Fibroblast of skin of left biceps (primary cell): ENCODE measurements around the gene GLG1.

Experiments
- DNase-seq, 2 experiments: peaks; one replicate each; pipeline ENCODE4 v3.0.0-alpha.2; 2013; ENCODE audit warnings: low read depth in 2 of 2

The GLG1 gene

GRCh38 chr16:74608944-74609343 is 2.0 kb upstream of the GLG1 start:
- no peak for DNase-seq

- no peak for DNase-seq
Observed at GRCh38 chr16:74608381-74608780, 1.5 kb upstream of the GLG1 start.

- no peak for DNase-seq
Observed at GRCh38 chr16:74607962-74608356, 1.0 kb upstream of the GLG1 start.

- DNase-seq = no peak
Observed at GRCh38 chr16:74607310-74607961, 522 bp upstream of the GLG1 start.

- no peak for DNase-seq
Observed at GRCh38 chr16:74605746-74606520, 981 bp downstream of the GLG1 start.

GRCh38 chr16:74605332-74605731 is 1.6 kb downstream of the GLG1 start:
- no peak for DNase-seq

- DNase-seq = no peak
Observed at GRCh38 chr16:74603848-74604247, 3.1 kb downstream of the GLG1 start.

- DNase-seq = no peak
Observed at GRCh38 chr16:74601126-74601871, 5.6 kb downstream of the GLG1 start.

GRCh38 chr16:74596586-74596985 is 10.3 kb downstream of the GLG1 start:
- DNase-seq = no peak

GRCh38 chr16:74592847-74593246 is 14.1 kb downstream of the GLG1 start:
- no peak for DNase-seq

- DNase-seq = no peak
Observed at GRCh38 chr16:74591876-74592650, 14.9 kb downstream of the GLG1 start.

GRCh38 chr16:74586948-74587347 is 20.0 kb downstream of the GLG1 start:
- no peak for DNase-seq

- DNase-seq = no peak
Observed at GRCh38 chr16:74585846-74586443, 21.0 kb downstream of the GLG1 start.

- DNase-seq = no peak
Observed at GRCh38 chr16:74583926-74584666, 22.8 kb downstream of the GLG1 start.

- no peak for DNase-seq
Observed at GRCh38 chr16:74582970-74583369, 23.9 kb downstream of the GLG1 start.

- DNase-seq = no peak
Observed at GRCh38 chr16:74580833-74581232, 26.1 kb downstream of the GLG1 start.

GRCh38 chr16:74578838-74579237 is 28.1 kb downstream of the GLG1 start:
- DNase-seq = no peak

GRCh38 chr16:74578433-74578832 is 28.5 kb downstream of the GLG1 start:
- no peak for DNase-seq

- peak in 1 of 2 experiments; percentile 21 for DNase-seq
Observed at GRCh38 chr16:74577882-74578366, 29.0 kb downstream of the GLG1 start.

- DNase-seq = no peak
Observed at GRCh38 chr16:74575807-74576643, 30.9 kb downstream of the GLG1 start.
